Glomerular endothelial cell (primary cell): ENCODE data around the gene HM13. TPM values are rescaled to one million over a fixed set of nuclear protein-coding genes. Genes with fewer than 3 reads are reported as not detected.
"Not testable (repeated sequence)": the region's sequence is repeated elsewhere in the genome, so short reads cannot be mapped to it uniquely, and the experiment has no call there.

Source experiments
- DNase-seq: peaks from one replicate; pipeline ENCODE4 v3.0.0-alpha.2; 2011; ENCODE audit warnings: low read depth, low spot score; ENCODE audit errors: extremely low read depth
- total RNA-seq: library from RNA; depleted of rRNA; stranded (reverse); fragments of >200 nt; gene quantifications from 2 replicates; pipeline ENCODE4 v1.2.3, GENCODE V29; 2015

The HM13 gene
- total RNA-seq, 1 donor from 2014 or later, result 129 TPM

DNA sequence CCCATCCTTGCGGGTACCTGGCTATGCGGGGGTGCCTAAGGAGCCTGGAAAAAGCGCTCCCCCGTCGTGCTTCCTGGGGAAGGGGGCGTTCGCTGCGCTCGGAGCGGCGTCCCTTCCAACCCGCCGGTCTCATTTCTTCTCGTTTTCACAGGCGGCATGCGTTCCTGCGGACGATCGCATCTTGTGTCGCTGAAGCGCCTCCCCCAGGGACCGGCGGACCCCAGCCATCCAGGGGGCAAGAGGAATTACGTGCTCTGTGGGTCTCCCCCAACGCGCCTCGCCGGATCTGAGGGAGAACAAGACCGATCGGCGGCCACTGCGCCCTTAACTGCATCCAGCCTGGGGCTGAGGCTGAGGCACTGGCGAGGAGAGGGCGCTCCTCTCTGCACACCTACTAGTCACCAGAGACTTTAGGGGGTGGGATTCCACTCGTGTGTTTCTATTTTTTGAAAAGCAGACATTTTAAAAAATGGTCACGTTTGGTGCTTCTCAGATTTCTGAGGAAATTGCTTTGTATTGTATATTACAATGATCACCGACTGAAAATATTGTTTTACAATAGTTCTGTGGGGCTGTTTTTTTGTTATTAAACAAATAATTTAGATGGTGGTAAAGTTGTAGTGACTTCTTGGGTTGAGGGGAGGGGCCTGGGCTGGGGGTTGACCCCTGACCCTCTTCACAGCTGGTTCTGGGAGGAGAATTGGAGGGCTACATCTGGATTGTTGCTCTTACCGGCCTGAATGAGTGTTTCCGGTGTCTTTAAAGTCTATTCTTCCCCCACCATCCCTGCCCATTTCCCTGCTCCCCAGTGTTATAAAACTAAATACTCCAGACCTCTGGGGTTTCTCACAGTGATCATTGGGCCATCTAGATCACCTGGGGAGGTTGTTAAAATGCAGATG lies 91.9 kb downstream of the HM13 start:
- no peak for DNase-seq

DNA sequence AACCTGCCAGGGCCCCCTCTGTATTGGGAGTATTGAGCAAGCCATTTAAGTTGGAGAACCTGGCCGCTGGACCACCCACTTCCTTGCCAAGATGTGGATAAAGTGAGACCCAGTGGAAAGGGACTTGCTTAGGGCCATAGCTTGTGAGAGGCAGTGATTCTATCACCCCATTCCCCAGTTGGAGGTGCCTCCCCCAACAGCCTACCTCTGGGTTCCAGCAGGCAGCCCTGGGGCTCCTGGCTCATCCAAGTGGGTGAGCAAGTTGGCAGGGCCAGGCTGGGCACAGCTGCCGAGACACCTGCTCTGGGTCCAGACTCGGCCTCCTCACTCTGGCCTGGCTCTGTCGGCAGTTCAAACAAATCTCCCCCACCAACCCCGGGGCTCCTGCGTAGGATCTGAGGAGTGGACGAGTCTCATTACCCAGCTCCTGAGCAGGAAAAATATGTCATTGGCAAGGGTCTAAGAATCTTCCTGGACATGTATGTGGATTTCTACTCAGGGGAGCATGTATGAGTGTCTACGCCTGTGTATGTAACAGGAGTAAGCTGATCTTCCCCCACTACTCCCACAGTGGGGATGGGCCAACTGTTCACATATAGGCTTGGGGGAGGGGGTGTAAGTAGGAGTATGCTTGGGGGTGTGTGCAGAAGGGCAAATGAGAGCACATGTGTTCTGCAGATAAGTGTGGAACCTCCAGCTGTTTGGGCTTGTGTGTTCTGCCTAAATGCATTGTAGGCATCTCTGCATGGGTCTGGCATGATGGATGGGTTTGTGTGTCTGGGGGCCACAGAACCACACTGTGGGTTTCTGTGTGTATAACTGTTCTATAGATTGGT lies 92.8 kb downstream of the HM13 start:
- DNase-seq, result no peak

DNA sequence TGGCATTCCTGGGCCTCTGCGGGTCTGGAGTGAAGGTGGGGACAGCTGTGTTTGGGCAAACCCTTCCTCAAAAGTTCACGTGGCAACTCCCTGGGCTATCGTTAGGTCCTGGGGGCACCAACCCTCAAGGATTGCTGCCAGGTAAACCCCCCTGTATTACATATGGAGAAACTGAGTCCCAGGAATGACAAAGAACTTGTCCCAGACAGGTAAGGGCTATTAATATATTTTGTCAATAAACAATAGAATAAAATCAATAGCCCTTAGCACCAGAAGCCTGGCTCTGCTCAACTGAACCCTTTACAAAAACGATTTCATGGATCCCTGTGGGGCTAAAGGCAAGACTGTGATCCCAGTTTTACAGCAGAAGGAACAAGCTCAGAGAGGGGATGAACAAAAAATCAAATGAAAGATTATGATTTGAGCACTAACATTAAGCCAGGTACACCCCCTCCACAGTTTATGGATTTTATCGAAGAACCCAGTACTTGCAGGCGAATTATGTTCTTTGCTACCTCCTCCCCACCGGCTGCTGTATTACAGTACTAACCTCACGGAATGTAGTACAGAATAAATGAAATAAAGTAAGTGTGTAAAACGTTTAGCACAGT lies 93.5 kb downstream of the HM13 start:
- no peak for DNase-seq

DNA sequence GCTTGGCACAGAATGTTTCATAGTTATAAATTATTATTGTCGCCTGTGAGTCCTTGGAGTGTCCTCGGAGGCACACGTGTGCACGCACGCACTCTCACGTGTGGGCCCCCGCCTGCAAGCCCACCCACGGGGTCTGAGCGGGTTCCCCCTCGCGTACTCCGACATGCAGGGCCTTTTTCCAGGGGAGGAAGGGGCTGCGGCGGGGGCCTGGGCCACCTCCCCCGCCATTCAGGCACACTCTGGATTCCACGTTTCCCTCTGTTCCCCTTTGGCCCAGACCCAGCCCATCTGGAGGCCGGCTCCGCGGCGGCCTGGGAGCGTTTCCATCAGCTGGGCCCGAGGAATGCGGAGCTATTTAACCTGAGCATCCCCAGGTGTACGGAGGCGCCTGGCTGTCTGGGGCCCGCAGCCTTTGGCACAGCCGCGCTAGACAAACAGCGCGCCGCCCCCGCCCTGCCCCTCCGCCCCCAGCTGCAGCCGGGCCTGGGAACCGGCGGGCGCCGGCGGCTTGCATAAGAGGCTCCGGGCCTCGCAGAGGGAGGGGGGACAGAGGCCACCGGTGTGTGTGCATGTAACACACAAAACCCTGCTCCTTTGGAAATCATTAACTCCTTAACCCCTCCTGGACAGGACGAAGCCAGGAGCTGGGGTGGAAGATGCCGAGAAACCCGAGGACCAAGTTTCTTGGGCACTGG lies 94.2 kb downstream of the HM13 start:
- DNase-seq, result no peak

DNA sequence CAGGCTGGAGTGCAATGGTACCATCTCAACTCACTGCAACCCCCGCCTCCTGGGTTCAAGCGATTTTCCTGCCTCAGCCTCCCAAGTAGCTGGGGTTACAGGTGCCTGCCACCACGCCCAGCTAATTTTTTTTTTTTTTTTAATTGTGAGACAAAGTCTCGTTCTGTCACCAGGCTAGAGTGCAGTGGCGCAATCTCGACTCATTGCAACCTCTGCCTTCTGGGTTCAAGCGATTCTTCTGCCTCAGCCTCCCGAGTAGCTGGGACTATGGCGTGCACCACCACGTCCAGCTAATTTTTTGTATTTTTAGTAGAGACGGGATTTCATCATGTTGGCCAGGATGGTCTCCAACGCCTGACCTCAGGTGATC lies 98.0 kb downstream of the HM13 start:
- not testable (repeated sequence) for DNase-seq

DNA sequence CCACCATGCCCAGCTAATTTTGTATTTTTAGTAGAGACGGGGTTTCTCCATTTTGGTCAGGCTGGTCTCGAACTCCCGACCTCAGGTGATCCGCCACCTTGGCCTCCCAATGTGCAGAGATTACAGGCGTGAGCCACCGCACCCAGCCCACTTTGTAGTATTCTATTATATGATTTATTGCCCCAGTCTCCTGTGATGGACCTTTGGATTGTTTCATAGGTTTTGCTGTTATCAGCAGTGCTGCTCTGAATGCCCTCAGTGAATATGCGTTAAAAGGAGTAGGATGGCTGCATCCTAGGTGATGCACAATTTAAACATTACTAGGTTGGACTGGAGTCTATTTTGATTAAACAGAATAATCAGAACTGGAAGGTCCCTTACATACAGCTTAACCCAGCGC lies 101.2 kb downstream of the HM13 start:
- no peak for DNase-seq

DNA sequence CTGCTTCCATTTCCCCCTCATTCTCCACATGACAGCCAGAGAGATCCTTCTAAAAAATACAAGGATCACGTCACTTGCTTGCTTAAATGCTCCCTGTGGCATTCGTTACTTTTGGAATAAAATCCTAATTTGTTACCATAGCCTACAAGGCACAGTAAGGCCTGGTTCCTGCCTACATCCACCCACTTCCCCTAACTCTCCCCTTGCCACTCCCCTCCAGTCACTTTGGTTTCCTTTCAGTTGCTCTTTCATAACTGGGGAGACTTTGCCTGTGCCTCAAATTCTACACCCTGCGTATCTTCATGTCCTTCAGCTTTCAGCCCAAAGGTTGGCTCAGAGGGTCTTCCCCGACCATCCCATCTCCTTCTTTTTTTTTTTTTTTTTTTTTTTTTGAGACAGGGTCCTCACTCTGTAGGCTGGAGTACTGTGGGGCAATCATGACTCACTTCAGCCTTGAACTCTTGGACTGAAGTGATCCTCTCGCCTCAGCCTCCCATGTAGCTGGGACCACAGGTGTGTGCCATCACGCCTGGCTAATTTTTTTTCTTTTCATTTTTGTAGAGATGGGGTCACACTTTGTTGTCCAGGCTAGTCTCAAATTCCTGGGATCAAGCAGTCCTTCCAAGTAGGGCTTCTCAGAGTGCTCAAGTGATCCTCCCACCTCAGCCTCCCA lies 103.3 kb downstream of the HM13 start:
- DNase-seq, result no peak

Other genes with a start within 250 kb of the HM13 start
- gene DEFB116, start 205.9 kb upstream of the HM13 start, total RNA-seq, result not detected in 2 replicates
- not detected in 2 replicates for gene DEFB118, start 145.8 kb upstream of the HM13 start, total RNA-seq
- gene DEFB119, start 123.9 kb upstream of the HM13 start, total RNA-seq, result not detected in 2 replicates
- not detected in 2 replicates for gene DEFB121, start 108.2 kb upstream of the HM13 start, total RNA-seq
- gene DEFB123, start 73.8 kb upstream of the HM13 start, total RNA-seq, result not detected in 2 replicates
- gene DEFB124, start 39.3 kb upstream of the HM13 start, total RNA-seq, result not detected in 2 replicates
- not detected in 2 replicates for gene REM1, start 39.2 kb upstream of the HM13 start, total RNA-seq
- gene ID1, start 90.8 kb downstream of the HM13 start, total RNA-seq, result 74.3 and 145 TPM in 2 replicates
- gene COX4I2, start 123.5 kb downstream of the HM13 start, total RNA-seq, result not detected in 2 replicates
- 143 and 241 TPM in 2 replicates for gene BCL2L1, start 208.4 kb downstream of the HM13 start, total RNA-seq
- gene TPX2, start 224.8 kb downstream of the HM13 start, total RNA-seq, result 16.1 and 31.0 TPM in 2 replicates